Fibroblast of the aortic adventitia (primary cell): ENCODE measurements around the gene CLCN2. TPM values are rescaled to one million over a fixed set of nuclear protein-coding genes. Genes with fewer than 3 reads are reported as not detected.

Experiments used
- DNase-seq: peaks from one replicate; pipeline ENCODE4 v3.0.0-alpha.2; 2010; ENCODE audit warnings: low read depth
- H3K4me3 ChIP-seq: 2 replicates; pipeline ENCODE4 v1.5.1; 2011; ENCODE audit warnings: low read depth, mild to moderate bottlenecking, control low read depth, low read length, moderate library complexity
- CTCF ChIP-seq: IDR thresholded peaks from 2 replicates; pipeline ENCODE4 v1.5.1; 2011; ENCODE audit warnings: mild to moderate bottlenecking, low read length, control low read depth, inconsistent platforms; ENCODE audit not compliant: insufficient read depth
- total RNA-seq: library from RNA; depleted of rRNA; stranded (reverse); fragments of >200 nt; gene quantifications from 2 replicates; pipeline ENCODE4 v1.2.3, GENCODE V29; 2012; ENCODE audit warnings: low replicate concordance

The CLCN2 gene
- total RNA-seq, 1 donor = 5.9 TPM

- no peak overlapping the region for H3K4me3 ChIP-seq
- TF ChIP-seq CTCF = no peak
- DNase-seq = no peak
Observed at GRCh38 chr3:184386047-184386806, 24.8 kb upstream of the CLCN2 start.

- no peak for TF ChIP-seq CTCF
- H3K4me3 ChIP-seq = no peak overlapping the region
- no peak for DNase-seq
Observed at GRCh38 chr3:184384856-184385422, 23.5 kb upstream of the CLCN2 start.

DNA sequence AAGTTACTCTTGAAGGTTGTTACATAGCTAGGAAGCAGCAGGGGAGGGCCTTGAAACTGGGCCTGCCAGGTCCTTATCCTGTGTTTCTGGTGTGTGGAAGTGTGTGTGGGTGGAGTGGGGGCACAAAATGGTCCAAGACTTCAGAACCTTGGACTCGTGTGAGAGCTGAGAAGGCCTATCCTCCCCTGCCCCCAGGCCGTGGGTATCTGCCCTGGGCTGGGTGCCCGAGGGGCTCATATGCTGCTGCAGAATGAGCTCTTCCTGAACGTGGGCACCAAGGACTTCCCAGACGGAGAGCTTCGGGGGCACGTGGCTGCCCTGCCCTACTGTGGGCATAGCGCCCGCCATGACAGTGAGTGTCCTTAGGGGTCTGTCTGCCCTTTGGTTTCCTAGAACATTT is 22.9 kb upstream of the CLCN2 start:
- no peak overlapping the region for H3K4me3 ChIP-seq
- no peak for TF ChIP-seq CTCF
- no peak for DNase-seq

GRCh38 chr3:184383033-184383740 is 21.8 kb upstream of the CLCN2 start:
- TF ChIP-seq CTCF = no peak
- no peak for DNase-seq
- H3K4me3 ChIP-seq = no peak overlapping the region

- DNase-seq = no peak
- TF ChIP-seq CTCF = no peak
- no peak overlapping the region for H3K4me3 ChIP-seq
Observed at GRCh38 chr3:184382326-184383032, 21.1 kb upstream of the CLCN2 start.

DNA sequence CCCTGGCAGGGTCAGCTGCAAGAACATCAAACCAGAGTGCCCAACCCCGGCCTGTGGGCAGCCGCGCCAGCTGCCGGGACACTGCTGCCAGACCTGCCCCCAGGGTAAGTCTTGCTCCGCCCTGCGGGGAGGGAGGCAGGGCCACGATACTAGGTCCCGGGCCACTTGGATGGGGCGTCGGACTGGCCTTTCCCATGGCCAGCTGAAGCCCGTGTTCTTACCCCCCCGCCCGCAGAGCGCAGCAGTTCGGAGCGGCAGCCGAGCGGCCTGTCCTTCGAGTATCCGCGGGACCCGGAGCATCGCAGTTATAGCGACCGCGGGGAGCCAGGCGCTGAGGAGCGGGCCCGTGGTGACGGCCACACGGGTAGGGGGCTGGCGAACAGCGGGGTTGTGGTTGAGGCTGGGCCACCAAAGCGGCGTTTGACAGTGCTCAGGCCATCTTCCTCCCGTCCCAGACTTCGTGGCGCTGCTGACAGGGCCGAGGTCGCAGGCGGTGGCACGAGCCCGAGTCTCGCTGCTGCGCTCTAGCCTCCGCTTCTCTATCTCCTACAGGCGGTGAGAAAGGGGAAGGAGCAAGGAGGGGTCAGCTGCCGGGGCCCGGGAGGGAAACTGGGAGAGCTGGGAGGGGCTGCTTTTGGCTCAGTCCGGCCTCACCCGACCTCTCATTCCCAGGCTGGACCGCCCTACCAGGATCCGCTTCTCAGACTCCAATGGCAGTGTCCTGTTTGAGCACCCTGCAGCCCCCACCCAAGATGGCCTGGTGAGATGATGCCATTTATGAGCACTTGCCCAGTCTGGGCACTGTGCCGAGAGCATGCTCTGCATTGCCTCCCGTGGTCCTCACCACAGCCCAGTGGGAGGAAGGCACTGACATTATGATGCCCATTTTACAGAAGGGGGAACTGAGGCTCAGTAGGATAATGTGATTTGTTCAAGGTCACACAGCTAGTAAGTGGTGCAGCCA is 20.1 kb upstream of the CLCN2 start:
- H3K4me3 ChIP-seq = no peak overlapping the region
- no peak for DNase-seq
- no peak for TF ChIP-seq CTCF
